ENCODE measurements around the gene SPIN2B.
"Not testable (repeated sequence)": the region's sequence is repeated elsewhere in the genome, so short reads cannot be mapped to it uniquely, and the experiment has no call there.

DNA sequence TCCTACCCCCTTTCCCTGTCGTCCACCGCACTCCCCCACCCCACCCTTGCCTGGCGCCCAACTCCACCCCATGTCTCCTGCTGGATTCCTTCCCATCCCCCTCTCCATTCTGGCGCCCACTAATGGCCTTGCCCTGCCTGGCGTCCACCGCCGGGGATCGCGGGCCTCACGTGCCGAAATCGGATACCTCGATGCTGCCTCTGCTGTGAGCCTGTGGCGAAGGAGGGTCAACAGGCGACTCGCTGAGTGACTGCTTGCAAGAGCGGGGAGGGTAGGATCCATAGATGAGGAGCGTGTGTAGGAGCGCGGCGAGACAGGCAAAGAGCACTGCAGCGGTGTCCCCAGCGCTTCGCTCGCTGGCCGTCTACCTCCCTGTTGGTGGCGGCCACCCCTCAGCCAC, 15.7 kb upstream of the SPIN2B start, which contains the start of gene SPIN2A:
- TF ChIP-seq POLR2A, POLR2AphosphoS5 (IDR thresholded peaks at IDR 0.05): not testable (repeated sequence)
- TF ChIP-seq, protein P1, sequence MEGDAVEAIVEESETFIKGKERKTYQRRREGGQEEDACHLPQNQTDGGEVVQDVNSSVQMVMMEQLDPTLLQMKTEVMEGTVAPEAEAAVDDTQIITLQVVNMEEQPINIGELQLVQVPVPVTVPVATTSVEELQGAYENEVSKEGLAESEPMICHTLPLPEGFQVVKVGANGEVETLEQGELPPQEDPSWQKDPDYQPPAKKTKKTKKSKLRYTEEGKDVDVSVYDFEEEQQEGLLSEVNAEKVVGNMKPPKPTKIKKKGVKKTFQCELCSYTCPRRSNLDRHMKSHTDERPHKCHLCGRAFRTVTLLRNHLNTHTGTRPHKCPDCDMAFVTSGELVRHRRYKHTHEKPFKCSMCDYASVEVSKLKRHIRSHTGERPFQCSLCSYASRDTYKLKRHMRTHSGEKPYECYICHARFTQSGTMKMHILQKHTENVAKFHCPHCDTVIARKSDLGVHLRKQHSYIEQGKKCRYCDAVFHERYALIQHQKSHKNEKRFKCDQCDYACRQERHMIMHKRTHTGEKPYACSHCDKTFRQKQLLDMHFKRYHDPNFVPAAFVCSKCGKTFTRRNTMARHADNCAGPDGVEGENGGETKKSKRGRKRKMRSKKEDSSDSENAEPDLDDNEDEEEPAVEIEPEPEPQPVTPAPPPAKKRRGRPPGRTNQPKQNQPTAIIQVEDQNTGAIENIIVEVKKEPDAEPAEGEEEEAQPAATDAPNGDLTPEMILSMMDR (IDR thresholded peaks at IDR 0.05): not testable (repeated sequence)
